Rectal smooth muscle tissue (tissue), 1 donor: Measurements from ENCODE around the gene HIPK2.

ENCODE experiments used
- H3K27ac ChIP-seq: one replicate; pipeline ENCODE4 v1.7.0; 2013; ENCODE audit warnings: low read depth, low read length, inconsistent platforms
- H3K27me3 ChIP-seq: one replicate; pipeline ENCODE4 v1.7.0; 2013; ENCODE audit warnings: low read length; ENCODE audit not compliant: control insufficient read depth, insufficient read depth
- H3K36me3 ChIP-seq: one replicate; pipeline ENCODE4 v1.7.0; 2013; ENCODE audit warnings: low read length; ENCODE audit not compliant: control insufficient read depth, insufficient read depth
- H3K4me1 ChIP-seq: one replicate; pipeline ENCODE4 v1.7.0; 2013; ENCODE audit warnings: low read length; ENCODE audit not compliant: control insufficient read depth, insufficient read depth
- H3K4me3 ChIP-seq: one replicate; pipeline ENCODE4 v1.7.0; 2013; ENCODE audit warnings: low read length
- H3K9ac ChIP-seq: one replicate; pipeline ENCODE4 v1.7.0; 2013; ENCODE audit warnings: low read length

Gene HIPK2

DNA sequence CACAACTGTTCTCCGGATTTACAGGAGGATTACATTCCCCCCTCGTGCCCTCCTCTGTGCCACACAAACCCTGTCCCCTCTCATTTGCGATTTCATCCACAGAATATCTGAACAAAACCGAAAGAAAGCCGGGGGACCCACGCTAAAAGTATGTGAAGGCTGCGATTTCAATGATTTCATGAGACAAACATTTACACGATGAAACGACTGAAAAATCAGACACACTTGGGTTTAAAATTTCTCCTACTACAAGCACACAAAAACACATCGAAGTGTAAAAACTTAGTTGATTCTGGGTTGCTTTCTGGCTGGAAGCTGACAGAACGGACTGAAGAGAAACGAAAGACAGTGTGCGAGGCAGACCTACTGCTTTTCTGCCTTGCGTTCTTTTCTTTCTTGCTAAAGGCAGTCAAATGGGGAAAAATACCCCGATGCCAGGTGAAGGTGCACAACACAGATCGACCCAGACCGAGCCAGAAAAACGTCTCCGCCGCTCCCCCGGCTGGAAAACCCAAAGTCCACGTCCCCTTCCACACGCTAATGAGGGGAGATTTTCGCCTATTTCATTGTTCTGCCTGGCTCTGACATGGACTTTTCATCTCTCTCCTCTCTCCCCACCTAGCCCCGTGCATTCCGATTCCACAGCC, 1.2 kb downstream of the HIPK2 start:
- Histone ChIP-seq H3K27me3 (no peaks in the 10 kb centered on the region), H3K4me3 (peak overlapping the region; percentile 92), H3K4me1 (peaks cover 3% of the 10 kb centered on the region), H3K36me3 (no peaks in the 10 kb centered on the region), H3K27ac (peak overlapping the region; percentile 67), H3K9ac (peak overlapping the region; percentile 62)

DNA sequence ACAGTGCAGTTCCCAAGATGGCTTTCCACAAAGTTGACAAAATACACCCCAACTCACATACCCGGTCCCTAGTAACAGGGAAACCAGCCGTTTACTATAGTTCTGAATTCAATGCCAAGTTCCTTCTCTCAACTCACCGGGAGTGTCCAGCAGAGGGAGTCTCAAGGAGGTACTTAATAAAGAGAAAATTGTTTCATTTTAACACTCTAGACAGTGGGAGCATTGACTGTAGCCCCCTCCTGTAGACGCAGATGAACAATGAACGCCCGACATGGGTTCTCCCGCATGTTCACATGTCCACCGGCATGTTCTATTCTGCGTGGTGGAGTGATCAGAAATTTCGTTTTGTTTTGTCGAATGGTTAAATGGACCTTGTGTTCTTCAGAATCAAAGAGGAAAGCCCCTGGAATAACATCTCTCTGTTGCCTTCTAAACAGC, 1.9 kb downstream of the HIPK2 start:
- H3K4me1 ChIP-seq, result peaks cover 3% of the 10 kb centered on the region
- H3K4me3 ChIP-seq, result peak overlapping the region; percentile 92
- no peak overlapping the region for H3K27ac ChIP-seq
- H3K27me3 ChIP-seq, result no peaks in the 10 kb centered on the region
- H3K9ac ChIP-seq, result no peak overlapping the region
- H3K36me3 ChIP-seq, result no peaks in the 10 kb centered on the region

DNA sequence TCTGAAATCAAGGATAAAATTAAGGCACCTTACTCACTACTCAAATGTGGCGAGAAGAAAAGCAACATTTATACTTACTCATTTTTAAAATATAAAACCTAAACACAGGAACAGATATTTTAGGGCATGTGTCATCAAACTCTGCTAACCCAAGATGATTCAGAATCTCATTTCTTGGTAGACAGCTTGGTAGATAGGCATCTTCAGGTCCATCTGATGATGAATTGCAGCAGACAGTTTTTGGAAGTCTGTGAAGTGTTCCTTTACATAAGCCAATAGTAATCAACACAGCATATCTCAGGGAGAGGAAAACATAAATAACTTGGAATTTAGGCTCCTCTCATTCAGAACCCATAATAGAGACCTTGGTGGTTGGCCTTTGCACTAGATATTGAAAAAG, 3.4 kb downstream of the HIPK2 start:
- H3K4me1 ChIP-seq, result peaks cover 3% of the 10 kb centered on the region
- H3K9ac ChIP-seq, result no peak overlapping the region
- no peak overlapping the region for H3K4me3 ChIP-seq
- H3K27ac ChIP-seq, result no peak overlapping the region
- H3K36me3 ChIP-seq, result no peaks in the 10 kb centered on the region
- H3K27me3 ChIP-seq, result no peaks in the 10 kb centered on the region

GRCh38 chr7:139773371-139773770, 4.4 kb downstream of the HIPK2 start:
- H3K9ac ChIP-seq, result no peak overlapping the region
- no peaks in the 10 kb centered on the region for H3K27me3 ChIP-seq
- H3K4me3 ChIP-seq, result no peak overlapping the region
- H3K4me1 ChIP-seq, result peaks cover 3% of the 10 kb centered on the region
- no peak overlapping the region for H3K27ac ChIP-seq
- no peaks in the 10 kb centered on the region for H3K36me3 ChIP-seq

DNA sequence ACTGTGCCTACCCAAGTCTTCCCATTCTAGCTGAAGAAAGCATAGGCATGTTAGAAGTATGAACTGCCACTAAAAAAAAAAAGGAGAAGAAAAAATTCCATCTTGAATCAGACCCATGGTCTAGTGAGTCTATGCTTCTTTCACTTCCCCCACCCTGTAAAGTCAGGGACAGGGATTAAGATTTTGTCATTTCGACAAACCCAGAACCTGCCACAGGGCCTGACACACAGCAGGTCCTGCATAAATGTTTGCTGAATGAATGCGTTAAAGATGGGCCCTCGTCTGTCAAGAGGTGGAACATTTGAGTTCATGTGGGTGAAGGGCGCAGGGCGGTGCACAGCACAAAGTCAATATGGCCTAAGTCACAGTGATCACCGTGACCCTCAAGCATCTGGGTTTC, 4.9 kb downstream of the HIPK2 start:
- peaks cover 3% of the 10 kb centered on the region for H3K4me1 ChIP-seq
- no peak overlapping the region for H3K4me3 ChIP-seq
- H3K27me3 ChIP-seq, result no peaks in the 10 kb centered on the region
- no peak overlapping the region for H3K27ac ChIP-seq
- H3K9ac ChIP-seq, result no peak overlapping the region
- no peaks in the 10 kb centered on the region for H3K36me3 ChIP-seq

DNA sequence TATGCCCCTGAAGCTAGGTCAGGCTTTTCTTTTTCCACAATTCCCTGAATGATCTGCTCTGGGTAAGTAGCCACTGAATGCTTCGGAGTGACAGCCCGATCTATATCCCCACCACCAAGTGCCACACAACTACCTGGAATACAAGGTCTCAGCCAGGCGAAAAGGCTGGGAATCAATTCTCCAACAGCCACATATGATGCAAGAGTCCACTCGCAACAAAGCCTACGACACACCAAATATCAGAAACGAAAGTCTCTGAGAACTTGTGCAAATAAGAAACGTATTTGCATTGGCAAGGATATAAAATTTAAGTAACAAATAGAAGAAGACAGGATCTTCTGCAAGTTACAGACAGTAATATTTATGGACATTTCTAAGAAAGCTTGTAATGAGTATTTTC, 5.7 kb downstream of the HIPK2 start:
- Histone ChIP-seq H3K4me3 (no peak overlapping the region), H3K9ac (no peak overlapping the region), H3K27ac (no peak overlapping the region), H3K36me3 (no peaks in the 10 kb centered on the region), H3K4me1 (peaks cover 3% of the 10 kb centered on the region), H3K27me3 (no peaks in the 10 kb centered on the region)

GRCh38 chr7:139771001-139771956, 6.5 kb downstream of the HIPK2 start:
- Histone ChIP-seq H3K27me3 (no peaks in the 10 kb centered on the region), H3K36me3 (no peaks in the 10 kb centered on the region), H3K4me1 (peaks cover 3% of the 10 kb centered on the region), H3K27ac (no peak overlapping the region), H3K9ac (no peak overlapping the region), H3K4me3 (no peak overlapping the region)

DNA sequence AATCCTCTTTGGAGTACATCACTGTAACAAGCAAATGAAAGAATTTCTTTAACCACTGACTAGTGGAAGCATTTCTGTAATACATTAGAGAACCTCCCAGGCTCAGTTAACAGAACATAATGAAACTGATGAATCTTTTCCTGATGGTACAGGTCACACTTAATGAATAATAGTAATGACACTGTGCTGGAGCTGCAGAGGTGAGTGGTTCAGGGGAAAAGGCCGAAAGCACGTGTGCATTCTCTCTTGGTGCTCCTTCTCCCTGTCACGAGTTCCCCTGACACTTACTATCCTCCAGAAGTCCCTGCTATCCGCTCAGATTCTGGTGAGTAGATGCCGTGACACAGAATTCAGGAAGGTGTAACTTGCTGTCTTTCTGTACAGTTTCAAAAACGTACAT, 8.0 kb downstream of the HIPK2 start:
- Histone ChIP-seq H3K27ac (no peak overlapping the region), H3K27me3 (no peaks in the 10 kb centered on the region), H3K36me3 (no peaks in the 10 kb centered on the region), H3K9ac (no peak overlapping the region), H3K4me1 (no peaks in the 10 kb centered on the region), H3K4me3 (no peak overlapping the region)

- Histone ChIP-seq H3K27ac (no peak overlapping the region), H3K4me1 (no peaks in the 10 kb centered on the region), H3K27me3 (no peaks in the 10 kb centered on the region), H3K9ac (no peak overlapping the region), H3K4me3 (no peak overlapping the region), H3K36me3 (no peaks in the 10 kb centered on the region)
Measured at GRCh38 chr7:139769066-139769465, 8.7 kb downstream of the HIPK2 start.

- H3K27me3 ChIP-seq, result no peaks in the 10 kb centered on the region
- H3K9ac ChIP-seq, result no peak overlapping the region
- no peaks in the 10 kb centered on the region for H3K36me3 ChIP-seq
- no peak overlapping the region for H3K4me3 ChIP-seq
- no peaks in the 10 kb centered on the region for H3K4me1 ChIP-seq
- H3K27ac ChIP-seq, result no peak overlapping the region
Measured at GRCh38 chr7:139768249-139768824, 9.5 kb downstream of the HIPK2 start.

DNA sequence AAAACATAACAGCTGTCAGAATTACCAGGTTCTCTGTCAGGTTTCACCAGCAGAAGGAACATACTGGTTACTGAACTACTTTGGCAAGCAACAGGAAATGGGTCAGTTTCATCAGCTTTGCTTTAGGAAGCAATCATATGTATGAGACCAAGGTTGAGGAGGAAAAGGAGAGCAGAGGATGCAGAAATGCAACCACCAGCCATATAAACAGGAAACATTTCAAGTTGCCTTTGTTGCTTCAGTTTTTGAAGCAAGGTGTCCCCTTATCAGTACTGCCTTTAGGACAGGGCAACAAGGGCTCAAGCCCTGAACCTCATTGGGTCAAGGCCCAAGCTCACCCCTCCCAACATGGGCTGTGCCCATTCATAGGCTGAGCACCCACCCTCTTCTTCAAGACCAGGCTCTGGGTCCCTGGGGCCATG, 10.2 kb downstream of the HIPK2 start:
- Histone ChIP-seq H3K4me3 (no peak overlapping the region), H3K27ac (no peak overlapping the region), H3K36me3 (no peaks in the 10 kb centered on the region), H3K27me3 (no peaks in the 10 kb centered on the region), H3K4me1 (no peaks in the 10 kb centered on the region), H3K9ac (no peak overlapping the region)

- no peak overlapping the region for H3K9ac ChIP-seq
- H3K27me3 ChIP-seq, result no peaks in the 10 kb centered on the region
- H3K4me3 ChIP-seq, result no peak overlapping the region
- no peaks in the 10 kb centered on the region for H3K4me1 ChIP-seq
- H3K36me3 ChIP-seq, result no peaks in the 10 kb centered on the region
- no peak overlapping the region for H3K27ac ChIP-seq
Measured at GRCh38 chr7:139765143-139765542, 12.7 kb downstream of the HIPK2 start.
